T-cell (primary cell): ENCODE data around the gene COL8A1. TPM values are rescaled to one million over a fixed set of nuclear protein-coding genes. Genes with fewer than 3 reads are reported as not detected.
"Not testable (repeated sequence)": the region's sequence is repeated elsewhere in the genome, so short reads cannot be mapped to it uniquely, and the experiment has no call there.

Experiments used
- ATAC-seq, 4 experiments: fragments of 200-7000 bp in 3 of 4; fragments of 150-1000 bp in 1 of 4; cut with Tn5 transposase; replicated peaks in 1 of 4; 1 replicate in 3 of 4; 2 replicates in 1 of 4; pipeline ENCODE4 v1.10.0; 2021; ENCODE audit warnings: moderate library complexity in 3 of 4, mild to moderate bottlenecking in 2 of 4, moderate number of reproducible peaks in 1 of 4
- CTCF ChIA-PET, 2 donors: fragments of 300-600 bp; sonication (Branson Sonifier 250); formaldehyde crosslinking; loops; one replicate each; lab custom pipeline; 2022; ENCODE audit warnings: antibody characterized with exemption in 2 of 2; lab: Charles Lee
- POLR2A ChIA-PET, 2 donors: fragments of 300-600 bp; sonication (Branson Sonifier 250); formaldehyde crosslinking; loops; one replicate each; lab custom pipeline; 2022; ENCODE audit warnings: antibody characterized with exemption in 2 of 2; lab: Charles Lee
- DNase-seq, 35 experiments: peaks; one replicate each; pipeline versions ENCODE4 v3.0.0 to v3.0.0-alpha.2; 2013 to 2023
- H3K27ac ChIP-seq: one replicate; pipeline ENCODE4 v1.5.1; 2013; ENCODE audit warnings: low read length
- H3K27me3 ChIP-seq, 2 experiments: replicated peaks in 1 of 2; 1 replicate in 1 of 2; 2 replicates in 1 of 2; pipeline versions ENCODE4 v1.6.1 to v1.7.0; 2013; ENCODE audit warnings: low read length in 1 of 2, mixed read lengths in 1 of 2; ENCODE audit not compliant: control insufficient read depth in 2 of 2, insufficient read depth in 2 of 2; ENCODE audit errors: extremely low read depth in 1 of 2
- H3K36me3 ChIP-seq, 2 donors: 1 replicate in 1 of 2; 2 replicates in 1 of 2; pipeline versions ENCODE4 v1.6.1 to v1.7.0; 2013; ENCODE audit warnings: low read length in 1 of 2; ENCODE audit not compliant: control insufficient read depth in 2 of 2, insufficient read depth in 1 of 2; ENCODE audit errors: extremely low read depth in 1 of 2
- H3K4me1 ChIP-seq, 2 experiments: 1 replicate in 1 of 2; 2 replicates in 1 of 2; pipeline versions ENCODE4 v1.6.1 to v1.7.0; 2013; ENCODE audit warnings: low read length in 2 of 2, mixed read lengths in 1 of 2; ENCODE audit not compliant: insufficient read depth in 2 of 2, control insufficient read depth in 1 of 2; ENCODE audit errors: extremely low read depth in 1 of 2
- H3K4me3 ChIP-seq, 2 donors: 1 replicate in 1 of 2; 2 replicates in 1 of 2; pipeline versions ENCODE4 v1.5.1 to v1.7.0; 2013; ENCODE audit warnings: mild to moderate bottlenecking in 2 of 2, low read length in 1 of 2, moderate library complexity in 1 of 2; ENCODE audit not compliant: control insufficient read depth in 1 of 2; ENCODE audit errors: extremely low read depth in 1 of 2
- H3K9me3 ChIP-seq: 2 replicates; pipeline ENCODE4 v1.7.0; 2013
- H3K27ac Mint-ChIP-seq, 2 donors: one replicate each; pipeline ENCODE4 v1.8.0; 2020 to 2021; ENCODE audit warnings: mild to moderate bottlenecking in 2 of 2, mixed read lengths in 2 of 2
- H3K27me3 Mint-ChIP-seq, 2 donors: one replicate each; pipeline ENCODE4 v1.8.0; 2021 to 2022; ENCODE audit warnings: mixed read lengths in 2 of 2
- H3K36me3 Mint-ChIP-seq: one replicate; pipeline ENCODE4 v1.8.0; 2021; ENCODE audit warnings: mixed read lengths
- H3K4me1 Mint-ChIP-seq, 3 donors: one replicate each; pipeline ENCODE4 v1.8.0; 2020 to 2022; ENCODE audit warnings: mixed read lengths in 3 of 3, mild to moderate bottlenecking in 1 of 3
- H3K4me3 Mint-ChIP-seq, 3 donors: one replicate each; pipeline ENCODE4 v1.8.0; 2020 to 2022; ENCODE audit warnings: mild to moderate bottlenecking in 3 of 3, mixed read lengths in 3 of 3, moderate library complexity in 3 of 3
- H3K9me3 Mint-ChIP-seq, 3 donors: one replicate each; pipeline ENCODE4 v1.8.0; 2020 to 2022; ENCODE audit warnings: mixed read lengths in 3 of 3
- WGBS: methylation state at CpG from one replicate; pipeline ENCODE4 v1.1.5; 2013; ENCODE audit warnings: missing lambda C conversion rate; ENCODE audit not compliant: insufficient coverage; 5-methylcytosine and 5-hydroxymethylcytosine counted together
- total RNA-seq, 35 experiments: library from RNA in 6 of 35; stranded (reverse) in 6 of 35; fragments of 120-200 nt in 1 of 35; gene quantifications; one replicate each; pipeline versions ENCODE4 v1.2.1 to v1.2.4 and lab custom pipeline; 2013 to 2026

Gene COL8A1
- under 1 TPM; 0.12 to 0.36 (median 0.15) TPM for total RNA-seq
- total RNA-seq (2013): not detected
- 0 to 0.07 (median 0) reads per million in 29 experiments for total RNA-seq (lab: John Stamatoyannopoulos, UW)

GRCh38 chr3:99638167-99638948, at the start of gene COL8A1:
Gene COL8A1, plus strand, starts transcription at chr3:99638594. Its CDS starts 152,089 bp downstream, at chr3:99790683.
- H3K9me3 Mint-ChIP-seq: no peaks in the 10 kb centered on the region
- no peaks in the 10 kb centered on the region for H3K36me3 Mint-ChIP-seq
- Histone ChIP-seq H3K27me3 (peaks cover 10 to 17% of the 10 kb centered on the region in 2 experiments), H3K4me3 (no peak within 1 kb of the TSS), H3K27ac (no peak within 1 kb of the TSS), H3K9me3 (no peaks in the 10 kb centered on the region), H3K36me3 (no peaks in the 10 kb centered on the region), H3K4me1 (no peaks in the 10 kb centered on the region)
- POLR2A ChIA-PET: no interaction called here
- no peak for DNase-seq
- WGBS: 3% methylated on average over 14 of the region's 26 CpGs
- H3K4me3 Mint-ChIP-seq: peak within 1 kb of the TSS; percentile 32 to 68 (median 52)
- H3K27ac Mint-ChIP-seq: no peak within 1 kb of the TSS
- no peak for ATAC-seq
- H3K27me3 Mint-ChIP-seq: peaks cover 45 to 61% of the 10 kb centered on the region in 2 donors
- peaks cover 15 to 19% (median 19%) of the 10 kb centered on the region in 3 donors for H3K4me1 Mint-ChIP-seq
- CTCF ChIA-PET: no interaction called here

DNA sequence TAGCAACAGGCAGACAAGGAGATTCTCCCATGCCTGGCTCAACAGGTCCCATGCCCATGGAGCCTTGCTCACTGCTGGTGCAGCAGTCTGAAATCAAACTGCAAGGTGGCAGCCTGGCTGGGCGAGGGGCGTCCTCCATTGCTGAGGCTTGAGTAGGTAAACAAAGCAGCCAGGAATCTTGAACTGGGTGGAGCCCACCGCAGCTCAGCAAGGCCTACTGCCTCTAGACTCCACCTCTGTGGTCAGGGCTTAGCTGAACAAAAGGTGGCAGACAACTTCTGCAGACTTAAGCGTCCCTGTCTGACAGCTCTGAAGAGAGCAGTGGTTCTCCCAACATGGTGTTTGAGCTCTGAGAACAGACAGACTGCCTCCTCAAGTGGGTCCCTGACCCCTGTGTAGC, 49.2 kb upstream of the COL8A1 start:
- CTCF ChIA-PET, H3K4me3 ChIP-seq, H3K9me3 ChIP-seq, H3K4me1 ChIP-seq, H3K36me3 ChIP-seq, H3K27me3 ChIP-seq, H3K4me3 Mint-ChIP-seq, H3K36me3 Mint-ChIP-seq, H3K4me1 Mint-ChIP-seq, H3K27ac ChIP-seq, H3K27me3 Mint-ChIP-seq, DNase-seq, H3K27ac Mint-ChIP-seq, POLR2A ChIA-PET, ATAC-seq: not testable (repeated sequence)
- 67% methylated on average over 4 of the region's 4 CpGs for WGBS
- H3K9me3 Mint-ChIP-seq: peaks cover 0 to 10% (median 0%) of the 10 kb centered on the region in 3 donors

DNA sequence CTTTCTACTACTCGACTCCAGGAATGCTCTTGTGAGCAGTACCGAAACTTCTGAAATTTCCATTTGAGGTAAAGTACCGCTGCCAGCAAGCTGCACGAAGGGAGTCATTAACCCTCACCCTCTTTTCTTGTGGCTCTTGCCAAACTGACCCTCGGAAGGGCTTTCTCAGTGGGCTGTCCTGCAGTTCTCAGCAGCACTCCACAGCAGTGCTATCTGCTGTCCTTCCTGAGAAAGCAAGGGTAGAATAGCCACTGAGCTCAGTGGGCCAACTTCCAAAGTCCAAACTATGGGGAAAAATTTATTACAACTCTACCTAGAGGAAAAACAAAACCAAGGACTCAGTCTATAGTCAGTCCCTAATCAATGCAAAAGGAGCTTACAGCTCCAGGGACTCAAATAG, 38.5 kb upstream of the COL8A1 start:
- Mint-ChIP-seq H3K9me3 (no peaks in the 10 kb centered on the region), H3K27me3 (no peaks in the 10 kb centered on the region), H3K4me1 (no peaks in the 10 kb centered on the region), H3K27ac (no peak overlapping the region), H3K4me3 (no peak overlapping the region), H3K36me3 (no peaks in the 10 kb centered on the region)
- H3K4me3 ChIP-seq: no peak overlapping the region
- DNase-seq (no peak), ATAC-seq (no peak)
- H3K9me3 ChIP-seq: no peaks in the 10 kb centered on the region
- ChIA-PET CTCF (no interaction called here), POLR2A (no interaction called here)
- no peaks in the 10 kb centered on the region for H3K4me1 ChIP-seq
- H3K36me3 ChIP-seq: no peaks in the 10 kb centered on the region
- no peaks in the 10 kb centered on the region for H3K27me3 ChIP-seq
- 82% methylated on average over 4 of the region's 5 CpGs for WGBS
- H3K27ac ChIP-seq: no peak overlapping the region

DNA sequence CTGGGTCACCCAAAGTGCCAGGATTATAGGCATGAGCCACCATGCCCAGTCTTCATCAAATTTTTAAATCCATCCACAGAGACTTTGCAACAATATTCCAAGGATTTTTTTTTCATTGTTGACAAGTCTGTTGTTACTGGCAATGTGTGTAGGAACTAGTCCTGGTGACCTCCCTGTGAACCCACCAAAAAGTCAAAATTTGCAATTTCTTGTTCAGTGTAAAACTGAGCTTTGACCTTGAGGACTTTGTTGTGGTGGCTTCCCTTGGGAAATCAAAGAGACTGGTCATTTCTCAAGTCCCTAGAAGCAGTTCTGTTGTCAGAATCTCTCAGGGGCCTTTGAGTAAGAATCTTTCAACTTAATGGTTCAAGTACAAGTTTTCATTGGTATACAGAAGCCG, 36.9 kb upstream of the COL8A1 start:
- no peak for DNase-seq
- Histone ChIP-seq H3K36me3 (no peaks in the 10 kb centered on the region), H3K4me1 (no peaks in the 10 kb centered on the region), H3K9me3 (no peaks in the 10 kb centered on the region), H3K27ac (no peak overlapping the region), H3K27me3 (no peaks in the 10 kb centered on the region), H3K4me3 (no peak overlapping the region)
- no peak for ATAC-seq
- Mint-ChIP-seq H3K27me3 (no peaks in the 10 kb centered on the region), H3K4me3 (no peak overlapping the region), H3K36me3 (no peaks in the 10 kb centered on the region), H3K4me1 (no peaks in the 10 kb centered on the region), H3K9me3 (no peaks in the 10 kb centered on the region), H3K27ac (no peak overlapping the region)
- CTCF ChIA-PET: no interaction called here
- POLR2A ChIA-PET: no interaction called here
- WGBS: no CpG with 5 or more reads among the region's 1 CpG

DNA sequence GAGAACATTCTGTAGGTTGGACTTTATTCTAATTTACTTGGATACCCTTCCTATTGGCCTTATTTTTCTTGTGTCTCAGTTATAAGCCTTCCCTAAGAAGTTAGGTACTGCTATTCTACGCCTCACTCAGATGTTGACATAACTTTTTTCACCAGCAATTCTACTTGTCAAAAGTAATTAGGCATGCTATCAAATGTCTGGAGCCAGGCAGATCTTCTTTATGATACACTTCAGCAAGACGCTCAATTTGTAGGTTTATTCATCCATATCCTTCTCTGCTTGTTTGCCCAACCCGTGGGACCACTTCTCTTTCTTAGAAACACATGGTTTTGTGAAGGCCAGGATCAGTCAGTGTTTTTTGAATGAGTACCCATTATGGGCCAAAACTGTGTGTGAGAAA, 36.2 kb upstream of the COL8A1 start:
- ChIA-PET POLR2A (no interaction called here), CTCF (no interaction called here)
- no peak overlapping the region for H3K4me3 Mint-ChIP-seq
- no peaks in the 10 kb centered on the region for H3K4me1 ChIP-seq
- no peak overlapping the region for H3K27ac ChIP-seq
- DNase-seq (no peak), ATAC-seq (no peak)
- H3K27me3 Mint-ChIP-seq: no peaks in the 10 kb centered on the region
- H3K4me3 ChIP-seq: no peak overlapping the region
- H3K27ac Mint-ChIP-seq: no peak overlapping the region
- H3K9me3 Mint-ChIP-seq: no peaks in the 10 kb centered on the region
- no peaks in the 10 kb centered on the region for H3K36me3 Mint-ChIP-seq
- H3K36me3 ChIP-seq: no peaks in the 10 kb centered on the region
- WGBS: 77% methylated on average over 2 of the region's 3 CpGs
- H3K9me3 ChIP-seq: no peaks in the 10 kb centered on the region
- no peaks in the 10 kb centered on the region for H3K4me1 Mint-ChIP-seq
- no peaks in the 10 kb centered on the region for H3K27me3 ChIP-seq

DNA sequence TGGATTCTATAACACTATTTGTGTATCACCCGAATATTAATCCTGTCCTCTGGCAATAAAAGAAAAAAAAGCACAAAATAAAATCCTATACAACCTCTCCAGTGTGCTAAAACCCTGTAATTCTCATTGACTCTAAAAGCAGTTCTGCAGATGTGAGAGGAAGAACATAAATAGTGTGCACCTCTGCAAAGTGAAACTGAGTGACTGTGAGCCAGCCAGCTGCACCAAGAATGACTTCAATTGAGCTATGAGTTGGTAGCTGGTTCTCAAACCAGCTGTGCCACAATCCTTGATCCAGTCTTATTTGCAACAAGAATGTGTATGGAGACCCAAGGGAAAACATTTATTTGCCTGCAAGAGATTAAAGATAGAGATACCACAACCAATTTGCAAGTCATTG, 31.2 kb upstream of the COL8A1 start:
- H3K27ac Mint-ChIP-seq: no peak overlapping the region
- H3K27me3 Mint-ChIP-seq: peaks cover 0 to 11% of the 10 kb centered on the region in 2 donors
- no peak for DNase-seq
- H3K4me1 Mint-ChIP-seq: no peaks in the 10 kb centered on the region
- no peak overlapping the region for H3K4me3 Mint-ChIP-seq
- ChIA-PET CTCF (no interaction called here), POLR2A (no interaction called here)
- H3K27ac ChIP-seq: no peak overlapping the region
- no peaks in the 10 kb centered on the region for H3K9me3 ChIP-seq
- no peaks in the 10 kb centered on the region for H3K4me1 ChIP-seq
- no peak for ATAC-seq
- H3K9me3 Mint-ChIP-seq: no peaks in the 10 kb centered on the region
- H3K27me3 ChIP-seq: no peaks in the 10 kb centered on the region
- WGBS: no CpG with 5 or more reads among the region's 1 CpG
- H3K4me3 ChIP-seq: no peak overlapping the region
- no peaks in the 10 kb centered on the region for H3K36me3 ChIP-seq
- no peaks in the 10 kb centered on the region for H3K36me3 Mint-ChIP-seq
